HG02588 (cell line): ENCODE measurements around the gene AATF.

Experiments
- ATAC-seq: cut with Tn5 transposase; IDR thresholded peaks from one replicate; pipeline ENCODE4 v1.9.1; 2021; ENCODE audit warnings: mild to moderate bottlenecking, moderate library complexity; ENCODE audit not compliant: unreplicated experiment

The AATF gene

GRCh38 chr17:36940313-36941264 is 8.2 kb upstream of the AATF start:
- ATAC-seq, result no peak

GRCh38 chr17:36941265-36942010 is 7.3 kb upstream of the AATF start:
- no peak for ATAC-seq

- ATAC-seq, result no peak
Observed at GRCh38 chr17:36942019-36942599, 6.6 kb upstream of the AATF start.

- ATAC-seq, result no peak
Observed at GRCh38 chr17:36942631-36943125, 6.1 kb upstream of the AATF start.

- no peak for ATAC-seq
Observed at GRCh38 chr17:36943250-36944191, 5.2 kb upstream of the AATF start.

GRCh38 chr17:36944553-36944952 is 4.2 kb upstream of the AATF start:
- no peak for ATAC-seq

GRCh38 chr17:36945140-36945539 is 3.6 kb upstream of the AATF start:
- no peak for ATAC-seq

- ATAC-seq, result no peak
Observed at GRCh38 chr17:36945959-36946725, 2.6 kb upstream of the AATF start.

- ATAC-seq, result no peak
Observed at GRCh38 chr17:36946726-36947091, 2.0 kb upstream of the AATF start.

GRCh38 chr17:36947922-36948716 is 635 bp upstream of the AATF start:
- ATAC-seq, result no peak

- no peak for ATAC-seq
Observed at GRCh38 chr17:36949461-36949927, 740 bp downstream of the AATF start.

GRCh38 chr17:36950027-36950426 is 1.3 kb downstream of the AATF start:
- ATAC-seq, result no peak

- ATAC-seq, result no peak
Observed at GRCh38 chr17:36951084-36951789, 2.5 kb downstream of the AATF start.

GRCh38 chr17:36971508-36971907 is 22.8 kb downstream of the AATF start:
- no peak for ATAC-seq

- ATAC-seq, result no peak
Observed at GRCh38 chr17:36972186-36972700, 23.5 kb downstream of the AATF start.

- ATAC-seq, result no peak
Observed at GRCh38 chr17:36972905-36973304, 24.2 kb downstream of the AATF start.

GRCh38 chr17:36975922-36976515 is 27.3 kb downstream of the AATF start:
- ATAC-seq, result no peak
